GF-D8 (cell line): Measurements from ENCODE around the gene SLC29A1.
"Not testable (repeated sequence)": the region's sequence is repeated elsewhere in the genome, so short reads cannot be mapped to it uniquely, and the experiment has no call there.

ENCODE experiments used
- DNase-seq: peaks from one replicate; lab custom pipeline; 2025; lab: John Stamatoyannopoulos, UW

SLC29A1 gene

GRCh38 chr6:44223319-44224028 is at the start of gene SLC29A1:
SLC29A1 (plus strand) TSS chr6:44223595; CDS start chr6:44227314, 3,719 bp downstream.
- DNase-seq: peak; percentile 49

GRCh38 chr6:44176130-44176761 is 47.1 kb upstream of the SLC29A1 start:
- DNase-seq: no peak

- peak; percentile 21 for DNase-seq
Observed at GRCh38 chr6:44176762-44177509, 46.5 kb upstream of the SLC29A1 start.

GRCh38 chr6:44177691-44178423 is 45.5 kb upstream of the SLC29A1 start:
- DNase-seq: no peak

- DNase-seq: no peak
Observed at GRCh38 chr6:44178424-44179071, 44.8 kb upstream of the SLC29A1 start.

- DNase-seq: no peak
Observed at GRCh38 chr6:44179072-44179536, 44.3 kb upstream of the SLC29A1 start.

- no peak for DNase-seq
Observed at GRCh38 chr6:44179648-44180047, 43.7 kb upstream of the SLC29A1 start.

GRCh38 chr6:44180406-44180805 is 43.0 kb upstream of the SLC29A1 start:
- no peak for DNase-seq

- no peak for DNase-seq
Observed at GRCh38 chr6:44180886-44181285, 42.5 kb upstream of the SLC29A1 start.

- DNase-seq: not testable (repeated sequence)
Observed at GRCh38 chr6:44181784-44182183, 41.6 kb upstream of the SLC29A1 start.

GRCh38 chr6:44182911-44183390 is 40.4 kb upstream of the SLC29A1 start:
- DNase-seq: no peak

- no peak for DNase-seq
Observed at GRCh38 chr6:44183783-44184182, 39.6 kb upstream of the SLC29A1 start.

- DNase-seq: not testable (repeated sequence)
Observed at GRCh38 chr6:44185356-44185755, 38.0 kb upstream of the SLC29A1 start.

- DNase-seq: no peak
Observed at GRCh38 chr6:44185953-44186634, 37.3 kb upstream of the SLC29A1 start.

- DNase-seq: no peak
Observed at GRCh38 chr6:44186635-44187025, 36.8 kb upstream of the SLC29A1 start.

GRCh38 chr6:44188819-44189218 is 34.6 kb upstream of the SLC29A1 start:
- no peak for DNase-seq

GRCh38 chr6:44189257-44189656 is 34.1 kb upstream of the SLC29A1 start:
- no peak for DNase-seq

- no peak for DNase-seq
Observed at GRCh38 chr6:44190715-44191114, 32.7 kb upstream of the SLC29A1 start.

GRCh38 chr6:44192428-44193041 is 30.9 kb upstream of the SLC29A1 start:
- no peak for DNase-seq

- no peak for DNase-seq
Observed at GRCh38 chr6:44193307-44193910, 30.0 kb upstream of the SLC29A1 start.
